Myocyte (in vitro differentiated cells): ENCODE data around the gene SNRPA1. TPM values are rescaled to one million over a fixed set of nuclear protein-coding genes. Genes with fewer than 3 reads are reported as not detected.
A peak's percentile ranks its signal among the peaks of the same experiment; 100 is the strongest.

Source experiments
- DNase-seq: peaks from one replicate; pipeline ENCODE4 v3.0.0-alpha.2; 2012; ENCODE audit warnings: low read depth
- total RNA-seq: library from RNA; depleted of rRNA; stranded (reverse); fragments of >200 nt; gene quantifications from 2 replicates; pipeline ENCODE4 v1.2.3, GENCODE V29; 2014

The SNRPA1 gene
- total RNA-seq, 1 donor from 2014 or later, result 15.4 TPM

- no peak for DNase-seq
Observed at GRCh38 chr15:101264911-101265641, 30.0 kb downstream of the SNRPA1 start.

- no peak for DNase-seq
Observed at GRCh38 chr15:101264011-101264410, 31.0 kb downstream of the SNRPA1 start.

GRCh38 chr15:101262551-101262950 is 32.5 kb downstream of the SNRPA1 start:
- DNase-seq, result no peak

- DNase-seq, result peak; percentile 73
Observed at GRCh38 chr15:101258238-101259144, 36.6 kb downstream of the SNRPA1 start.

- DNase-seq, result no peak
Observed at GRCh38 chr15:101256757-101257156, 38.3 kb downstream of the SNRPA1 start.

GRCh38 chr15:101255615-101256241 is 39.3 kb downstream of the SNRPA1 start:
- no peak for DNase-seq

- DNase-seq, result no peak
Observed at GRCh38 chr15:101255051-101255395, 40.0 kb downstream of the SNRPA1 start.

- DNase-seq, result no peak
Observed at GRCh38 chr15:101254157-101255050, 40.6 kb downstream of the SNRPA1 start.

- DNase-seq, result no peak
Observed at GRCh38 chr15:101252836-101253235, 42.2 kb downstream of the SNRPA1 start.

GRCh38 chr15:101251830-101252820 is 42.9 kb downstream of the SNRPA1 start, which contains the start of gene CHSY1:
Gene CHSY1, minus strand, starts transcription at chr15:101252048. Its CDS starts 592 bp downstream, at chr15:101251456.
- DNase-seq, result peak; percentile 95

- peak; percentile 62 for DNase-seq
Observed at GRCh38 chr15:101250873-101251829, 43.9 kb downstream of the SNRPA1 start.

GRCh38 chr15:101250341-101250831 is 44.7 kb downstream of the SNRPA1 start:
- peak; percentile 46 for DNase-seq

- DNase-seq, result no peak
Observed at GRCh38 chr15:101248274-101248673, 46.8 kb downstream of the SNRPA1 start.

GRCh38 chr15:101246824-101247745 is 48.0 kb downstream of the SNRPA1 start:
- DNase-seq, result no peak

- no peak for DNase-seq
Observed at GRCh38 chr15:101246391-101246790, 48.7 kb downstream of the SNRPA1 start.

GRCh38 chr15:101244889-101245668 is 50.0 kb downstream of the SNRPA1 start:
- no peak for DNase-seq
